Fibroblast of villous mesenchyme (primary cell): ENCODE measurements around the gene HOXD13. TPM values are rescaled to one million over a fixed set of nuclear protein-coding genes. Genes with fewer than 3 reads are reported as not detected.

ENCODE experiments used
- DNase-seq: peaks from one replicate; pipeline ENCODE4 v3.0.0-alpha.2; 2010; ENCODE audit warnings: low read depth
- H3K4me3 ChIP-seq: 2 replicates; pipeline ENCODE4 v1.5.1; 2011; ENCODE audit warnings: low read depth, mild to moderate bottlenecking, low read length
- total RNA-seq: library from RNA; depleted of rRNA; stranded (reverse); fragments of >200 nt; gene quantifications from 2 replicates; pipeline ENCODE4 v1.2.3, GENCODE V29; 2012
- TF ChIP-seq, protein P1 (sequence below): IDR thresholded peaks from 2 replicates; pipeline ENCODE4 v1.5.1; 2012; ENCODE audit warnings: low read depth, mild to moderate bottlenecking, low read length; ENCODE audit not compliant: insufficient read depth

The HOXD13 gene
- total RNA-seq, 1 donor: 0.43 TPM

DNA sequence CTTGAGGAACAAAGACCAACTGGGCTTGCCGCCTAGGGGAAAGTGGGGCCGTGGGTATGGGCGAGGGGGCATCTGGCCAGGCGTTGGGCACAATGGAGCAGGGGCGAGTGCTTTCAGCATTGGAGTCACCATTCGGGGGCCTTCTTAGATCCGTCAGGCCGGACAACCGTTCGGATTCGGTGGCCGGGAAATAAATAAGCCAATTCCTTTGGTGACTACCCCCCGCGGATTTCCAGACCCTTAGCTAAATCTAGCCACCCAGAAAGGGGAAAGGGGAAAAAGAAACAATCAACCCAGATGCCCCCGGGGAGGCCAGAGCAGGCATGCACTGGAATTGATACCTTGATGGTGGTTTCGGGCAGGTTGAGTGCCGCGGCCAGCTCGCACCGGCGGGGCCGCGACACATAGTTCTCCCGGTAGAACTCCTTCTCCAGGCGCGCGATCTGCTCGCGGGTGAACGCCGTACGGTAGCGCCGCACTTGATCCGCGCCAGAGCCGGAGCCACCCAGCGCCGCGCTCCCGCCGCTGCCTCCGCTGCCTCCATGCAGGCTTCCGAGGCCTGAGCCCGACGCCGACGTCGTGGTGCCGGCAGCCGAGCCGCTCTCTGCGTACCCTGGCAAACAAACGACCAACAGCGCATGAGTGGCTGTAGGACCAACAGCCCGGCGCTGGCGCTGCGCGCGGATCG lies 10.5 kb upstream of the HOXD13 start:
- TF ChIP-seq, protein P1, sequence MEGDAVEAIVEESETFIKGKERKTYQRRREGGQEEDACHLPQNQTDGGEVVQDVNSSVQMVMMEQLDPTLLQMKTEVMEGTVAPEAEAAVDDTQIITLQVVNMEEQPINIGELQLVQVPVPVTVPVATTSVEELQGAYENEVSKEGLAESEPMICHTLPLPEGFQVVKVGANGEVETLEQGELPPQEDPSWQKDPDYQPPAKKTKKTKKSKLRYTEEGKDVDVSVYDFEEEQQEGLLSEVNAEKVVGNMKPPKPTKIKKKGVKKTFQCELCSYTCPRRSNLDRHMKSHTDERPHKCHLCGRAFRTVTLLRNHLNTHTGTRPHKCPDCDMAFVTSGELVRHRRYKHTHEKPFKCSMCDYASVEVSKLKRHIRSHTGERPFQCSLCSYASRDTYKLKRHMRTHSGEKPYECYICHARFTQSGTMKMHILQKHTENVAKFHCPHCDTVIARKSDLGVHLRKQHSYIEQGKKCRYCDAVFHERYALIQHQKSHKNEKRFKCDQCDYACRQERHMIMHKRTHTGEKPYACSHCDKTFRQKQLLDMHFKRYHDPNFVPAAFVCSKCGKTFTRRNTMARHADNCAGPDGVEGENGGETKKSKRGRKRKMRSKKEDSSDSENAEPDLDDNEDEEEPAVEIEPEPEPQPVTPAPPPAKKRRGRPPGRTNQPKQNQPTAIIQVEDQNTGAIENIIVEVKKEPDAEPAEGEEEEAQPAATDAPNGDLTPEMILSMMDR: no peak
- no peak overlapping the region for H3K4me3 ChIP-seq

DNA sequence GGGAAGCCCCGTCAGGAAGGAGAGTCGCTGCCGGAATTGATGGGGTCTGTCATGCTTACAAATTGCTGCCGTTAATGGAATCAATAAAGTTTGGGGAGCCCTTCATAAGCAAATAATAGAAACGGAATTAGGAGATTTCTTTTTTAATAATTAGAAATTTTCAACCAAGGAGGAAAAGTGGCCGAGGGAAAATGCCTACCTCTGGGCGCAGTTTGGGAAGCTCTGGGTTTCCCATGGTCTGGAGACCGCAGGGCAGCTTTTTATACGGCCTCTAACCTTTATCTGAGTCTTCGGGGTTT lies 10.0 kb upstream of the HOXD13 start:
- TF ChIP-seq, protein P1: no peak
- no peak for DNase-seq
- no peak overlapping the region for H3K4me3 ChIP-seq

More for the DNA sequence above, 10.5 kb upstream of the HOXD13 start:
- no peak for DNase-seq

DNA sequence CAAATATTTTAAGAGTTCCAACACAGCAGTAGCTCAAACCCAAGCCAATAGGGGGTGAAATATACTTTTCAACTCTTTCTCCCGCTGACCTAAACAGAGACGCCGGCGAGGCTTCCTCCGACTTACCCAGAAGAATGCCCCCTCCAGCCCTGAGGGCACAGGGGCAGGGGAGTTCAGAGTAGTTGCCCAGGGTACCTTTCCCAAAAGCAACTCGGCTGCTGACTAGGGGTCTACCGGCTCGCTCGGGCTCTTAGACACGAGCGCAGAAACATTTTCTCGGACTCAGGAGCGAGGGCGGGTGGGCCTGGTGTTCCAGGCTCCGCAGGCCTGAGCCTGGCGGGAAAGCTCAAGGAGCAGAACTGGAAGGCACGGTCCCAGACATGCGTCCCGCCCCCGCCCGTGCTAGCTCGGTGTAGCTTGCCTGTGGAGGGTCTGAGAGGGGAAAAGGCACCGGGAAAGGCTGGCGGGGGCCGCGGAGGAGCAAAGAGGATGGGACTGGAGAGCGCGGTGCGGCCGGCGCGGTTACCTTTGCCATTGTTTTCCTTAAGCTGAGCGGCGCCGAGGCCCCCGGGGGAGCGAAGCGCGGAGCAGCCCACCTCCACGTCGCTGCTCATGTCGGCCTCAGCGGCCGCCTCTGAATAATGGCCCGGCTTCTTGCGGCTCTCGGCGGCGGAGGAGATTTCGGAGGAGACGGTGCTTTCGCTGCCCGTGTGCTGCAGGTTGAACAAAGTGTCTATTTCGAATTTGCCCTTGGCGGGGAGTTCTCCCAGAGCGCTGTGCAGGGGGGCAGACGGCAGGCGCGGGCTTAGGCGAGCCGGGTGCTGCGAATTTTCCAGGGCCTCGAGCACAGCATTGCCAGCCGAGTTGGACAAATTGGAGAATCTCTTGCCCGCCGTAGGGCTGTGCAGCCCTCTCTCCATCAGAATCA lies 9.4 kb upstream of the HOXD13 start:
- TF ChIP-seq, protein P1: no peak
- DNase-seq: no peak
- H3K4me3 ChIP-seq: no peak overlapping the region

DNA sequence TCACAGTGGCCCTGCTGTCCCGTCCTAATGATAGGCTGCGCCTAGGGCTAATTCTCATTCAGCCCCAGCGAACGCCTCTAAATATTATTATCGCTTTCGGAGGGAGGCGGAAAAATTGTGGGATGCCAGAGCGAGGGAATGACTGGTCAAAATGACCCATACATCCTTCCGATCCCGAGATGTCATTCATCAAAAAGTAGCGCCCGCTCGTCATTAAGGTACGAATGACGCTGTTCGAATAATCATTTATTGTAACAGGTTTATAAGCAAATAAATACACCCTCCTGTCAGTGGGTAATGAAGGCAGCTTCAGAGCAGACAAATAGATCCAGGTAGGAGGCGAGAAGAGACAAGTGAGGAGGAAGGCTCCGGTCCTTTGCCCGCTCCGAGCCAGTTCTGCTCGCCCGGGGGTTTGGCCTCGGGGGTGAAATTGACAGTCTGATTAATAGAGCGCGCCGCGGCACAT lies 8.7 kb upstream of the HOXD13 start, which contains the start of gene EVX2:
TSS of gene EVX2 (minus strand) at position 167 of the 466 bp plus-strand sequence. CDS start 186 bp downstream, outside the sequence.
- DNase-seq: no peak
- TF ChIP-seq, protein P1: no peak
- no peak within 1 kb of the TSS for H3K4me3 ChIP-seq

DNA sequence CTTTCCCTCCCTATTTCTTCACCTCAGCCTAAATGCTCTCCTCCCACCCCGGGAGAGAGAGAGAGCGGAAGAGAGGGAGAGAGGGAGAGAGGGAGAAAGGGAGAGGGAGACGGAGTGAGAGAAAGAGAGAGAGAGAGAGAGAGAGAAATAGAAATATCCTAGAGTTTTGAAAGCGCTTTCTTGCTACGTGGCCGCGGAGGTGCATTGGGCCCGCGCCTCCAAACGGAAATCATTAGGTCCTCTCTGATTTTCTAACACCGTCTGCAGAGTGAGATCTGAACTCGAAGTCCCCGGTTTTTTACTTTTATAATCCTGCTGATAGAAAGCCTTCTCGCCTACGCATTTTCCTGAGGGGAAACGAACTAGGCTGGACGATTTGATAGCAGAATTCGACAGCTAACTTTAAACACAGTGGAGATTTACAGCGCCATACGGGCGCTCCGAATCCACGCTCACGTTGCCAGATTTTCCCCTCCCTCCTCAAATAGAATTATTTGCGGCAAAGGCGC lies 7.9 kb upstream of the HOXD13 start:
- TF ChIP-seq, protein P1: no peak
- DNase-seq: no peak
- no peak overlapping the region for H3K4me3 ChIP-seq

DNA sequence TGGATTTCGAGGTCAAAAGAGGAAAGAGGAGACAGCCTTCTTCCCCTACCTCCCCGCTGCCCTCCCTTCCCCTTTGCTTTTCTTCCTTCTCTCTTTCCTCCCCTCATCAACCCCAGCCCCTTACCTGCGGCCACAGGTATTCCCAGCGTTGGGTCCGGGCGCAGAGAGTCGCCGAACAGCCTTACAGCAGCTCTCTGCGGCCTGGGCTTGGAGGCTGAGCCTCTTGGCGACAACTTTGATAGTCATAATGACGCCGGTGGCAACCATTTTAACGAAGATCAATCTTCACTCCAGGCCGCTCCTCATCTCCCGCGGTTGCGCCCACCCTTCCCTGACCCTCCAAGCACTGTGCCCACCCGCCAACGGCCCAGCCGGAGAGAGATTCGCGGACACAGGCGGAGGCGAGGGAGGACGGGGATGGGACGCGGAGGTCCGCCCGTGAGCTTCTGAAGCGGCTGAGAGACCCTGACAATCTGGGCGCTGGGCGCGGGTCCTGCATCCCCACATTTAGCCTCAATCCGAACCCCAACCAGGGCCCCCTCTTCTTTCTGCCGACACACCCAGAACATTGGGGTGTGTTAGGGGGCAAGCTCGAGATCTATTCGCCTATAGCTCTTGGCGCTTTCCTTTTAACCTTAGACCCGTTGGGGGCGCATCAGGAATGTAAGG lies 7.3 kb upstream of the HOXD13 start:
- no peak overlapping the region for H3K4me3 ChIP-seq

More for the DNA sequence above, 7.3 kb upstream of the HOXD13 start:
- TF ChIP-seq, protein P1: no peak
- DNase-seq: no peak
